Measurements from ENCODE around the gene STK16. TPM values are rescaled to one million over a fixed set of nuclear protein-coding genes. Genes with fewer than 3 reads are reported as not detected.
"Not testable (repeated sequence)": the region's sequence is repeated elsewhere in the genome, so short reads cannot be mapped to it uniquely, and the experiment has no call there.

The STK16 gene
- total RNA-seq, 1 donor: 31.8 TPM

- Histone ChIP-seq H4K20me1 (ENCODE audit: insufficient read depth, low read length) (no peaks in the 10 kb centered on the region), H3K9me3 (ENCODE audit: low read depth, low read length) (no peaks in the 10 kb centered on the region), H3K4me3 (ENCODE audit: insufficient read depth, low read length) (peak within 1 kb of the TSS; percentile 80), H3K27me3 (ENCODE audit: insufficient read depth, low read length) (no peaks in the 10 kb centered on the region), H3K36me3 (ENCODE audit: insufficient read depth, low read length) (peaks cover 10% of the 10 kb centered on the region), H3K79me2 (ENCODE audit: insufficient read depth, low read length) (no peaks in the 10 kb centered on the region), H3K4me2 (ENCODE audit: insufficient read depth, low read length) (peak within 1 kb of the TSS; percentile 93), H2AFZ (ENCODE audit: low read length) (peak within 1 kb of the TSS; percentile 89), H3K4me1 (ENCODE audit: insufficient read depth, low read length) (peaks cover 60% of the 10 kb centered on the region), H3K27ac (ENCODE audit: low read depth, low read length) (peak within 1 kb of the TSS; percentile 52)
- peak; percentile 91 for DNase-seq (ENCODE audit: insufficient read length, low spot score, missing footprints)
- TF ChIP-seq CTCF (IDR thresholded peaks at IDR 0.05; ENCODE audit: extremely low read depth, low read depth, low read length): no peak
Measured at GRCh38 chr2:219252900-219253752, 7.8 kb downstream of the STK16 start, which contains the start of gene TUBA4B. Gene TUBA4B (plus strand): TSS chr2:219253243. CDS start chr2:219253408, 165 bp downstream.

GRCh38 chr2:219253753-219254589 is 8.7 kb downstream of the STK16 start, which contains the start of gene TUBA4A:
Gene TUBA4A (minus strand): TSS chr2:219253918. CDS start chr2:219253858, 60 bp downstream.
- H3K27ac ChIP-seq (ENCODE audit: low read depth, low read length): peak within 1 kb of the TSS; percentile 52
- peak; percentile 97 for DNase-seq (ENCODE audit: insufficient read length, low spot score, missing footprints)
- no peaks in the 10 kb centered on the region for H3K79me2 ChIP-seq (ENCODE audit: insufficient read depth, low read length)
- H4K20me1 ChIP-seq (ENCODE audit: insufficient read depth, low read length): no peaks in the 10 kb centered on the region
- peaks cover 56% of the 10 kb centered on the region for H3K4me1 ChIP-seq (ENCODE audit: insufficient read depth, low read length)
- H3K27me3 ChIP-seq (ENCODE audit: insufficient read depth, low read length): no peaks in the 10 kb centered on the region
- H3K9me3 ChIP-seq (ENCODE audit: low read depth, low read length): no peaks in the 10 kb centered on the region
- peak within 1 kb of the TSS; percentile 93 for H3K4me2 ChIP-seq (ENCODE audit: insufficient read depth, low read length)
- H2AFZ ChIP-seq (ENCODE audit: low read length): peak within 1 kb of the TSS; percentile 89
- H3K4me3 ChIP-seq (ENCODE audit: insufficient read depth, low read length): peak within 1 kb of the TSS; percentile 80
- peaks cover 7% of the 10 kb centered on the region for H3K36me3 ChIP-seq (ENCODE audit: insufficient read depth, low read length)
- no peak for TF ChIP-seq CTCF (IDR thresholded peaks at IDR 0.05; ENCODE audit: extremely low read depth, low read depth, low read length)

- Histone ChIP-seq H2AFZ (ENCODE audit: low read length) (peak overlapping the region; percentile 89), H3K9me3 (ENCODE audit: low read depth, low read length) (no peaks in the 10 kb centered on the region), H3K4me3 (ENCODE audit: insufficient read depth, low read length) (peak overlapping the region; percentile 80), H3K4me2 (ENCODE audit: insufficient read depth, low read length) (peak overlapping the region; percentile 93), H3K36me3 (ENCODE audit: insufficient read depth, low read length) (peaks cover 7% of the 10 kb centered on the region), H3K4me1 (ENCODE audit: insufficient read depth, low read length) (peaks cover 49% of the 10 kb centered on the region), H3K27me3 (ENCODE audit: insufficient read depth, low read length) (no peaks in the 10 kb centered on the region), H4K20me1 (ENCODE audit: insufficient read depth, low read length) (no peaks in the 10 kb centered on the region), H3K79me2 (ENCODE audit: insufficient read depth, low read length) (no peaks in the 10 kb centered on the region), H3K27ac (ENCODE audit: low read depth, low read length) (peak overlapping the region; percentile 33)
- peak; percentile 21 for DNase-seq (ENCODE audit: insufficient read length, low spot score, missing footprints)
- no peak for TF ChIP-seq CTCF (IDR thresholded peaks at IDR 0.05; ENCODE audit: extremely low read depth, low read depth, low read length)
Measured at GRCh38 chr2:219254590-219255201, 9.4 kb downstream of the STK16 start.

GRCh38 chr2:219258942-219259341 is 13.7 kb downstream of the STK16 start:
- H3K36me3 ChIP-seq (ENCODE audit: insufficient read depth, low read length); H3K27ac ChIP-seq (ENCODE audit: low read depth, low read length); H3K4me1 ChIP-seq (ENCODE audit: insufficient read depth, low read length); H4K20me1 ChIP-seq (ENCODE audit: insufficient read depth, low read length); H3K79me2 ChIP-seq (ENCODE audit: insufficient read depth, low read length); H3K4me3 ChIP-seq (ENCODE audit: insufficient read depth, low read length); H3K27me3 ChIP-seq (ENCODE audit: insufficient read depth, low read length); H3K9me3 ChIP-seq (ENCODE audit: low read depth, low read length); DNase-seq (ENCODE audit: insufficient read length, low spot score, missing footprints); H3K4me2 ChIP-seq (ENCODE audit: insufficient read depth, low read length); H2AFZ ChIP-seq (ENCODE audit: low read length): not testable (repeated sequence)

All from osteoblast (primary cell).